ENCODE results near the gene MIER2. TPM values are rescaled to one million over a fixed set of nuclear protein-coding genes. Genes with fewer than 3 reads are reported as not detected.

MIER2 gene
- total RNA-seq, 1 donor from 2014 or later = 47.3 TPM

DNA sequence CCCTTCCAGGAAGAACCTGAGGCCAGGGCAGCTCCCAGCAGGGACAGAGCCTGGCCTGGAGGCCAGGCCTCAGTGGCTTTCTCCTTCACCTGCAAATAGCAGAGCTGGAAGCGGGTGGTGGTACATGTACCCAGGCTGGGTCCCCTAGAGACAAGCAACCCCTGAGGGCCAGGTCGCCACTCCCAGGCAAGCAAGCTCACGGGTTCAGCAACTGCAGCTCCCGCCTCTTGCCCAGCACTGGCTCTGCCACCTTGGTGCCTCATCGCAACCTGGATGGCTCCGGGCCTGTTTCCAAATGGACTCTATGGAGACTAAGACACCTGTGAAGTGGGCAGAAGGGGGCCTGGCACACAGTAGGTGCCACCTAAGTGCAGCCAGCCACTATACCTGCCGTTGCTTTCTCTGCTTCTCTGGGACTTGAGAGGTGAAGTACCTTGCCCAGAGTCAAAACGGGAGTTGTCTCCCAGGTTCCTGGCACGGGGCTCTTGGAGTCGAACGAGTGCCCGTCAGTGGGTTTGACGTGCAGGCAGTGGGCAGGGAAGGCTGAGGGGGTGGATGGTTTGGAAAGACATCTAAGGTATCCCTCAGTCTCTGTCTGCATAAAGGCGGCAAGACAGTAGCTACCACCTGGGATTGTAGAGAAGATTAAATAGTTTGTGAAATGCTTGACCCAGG, 51.0 kb downstream of the MIER2 start:
- Mint-ChIP-seq H3K27me3 (ENCODE audit: unreplicated experiment) (peaks cover 16% of the 10 kb centered on the region), H3K4me1 (ENCODE audit: low read depth, unreplicated experiment) (no peaks in the 10 kb centered on the region), H3K4me3 (ENCODE audit: unreplicated experiment) (no peak overlapping the region), H3K36me3 (ENCODE audit: unreplicated experiment) (no peaks in the 10 kb centered on the region), H3K9me3 (ENCODE audit: unreplicated experiment) (peaks cover 5% of the 10 kb centered on the region), H3K27ac (ENCODE audit: unreplicated experiment) (no peak overlapping the region)
- TF ChIP-seq, protein P1, sequence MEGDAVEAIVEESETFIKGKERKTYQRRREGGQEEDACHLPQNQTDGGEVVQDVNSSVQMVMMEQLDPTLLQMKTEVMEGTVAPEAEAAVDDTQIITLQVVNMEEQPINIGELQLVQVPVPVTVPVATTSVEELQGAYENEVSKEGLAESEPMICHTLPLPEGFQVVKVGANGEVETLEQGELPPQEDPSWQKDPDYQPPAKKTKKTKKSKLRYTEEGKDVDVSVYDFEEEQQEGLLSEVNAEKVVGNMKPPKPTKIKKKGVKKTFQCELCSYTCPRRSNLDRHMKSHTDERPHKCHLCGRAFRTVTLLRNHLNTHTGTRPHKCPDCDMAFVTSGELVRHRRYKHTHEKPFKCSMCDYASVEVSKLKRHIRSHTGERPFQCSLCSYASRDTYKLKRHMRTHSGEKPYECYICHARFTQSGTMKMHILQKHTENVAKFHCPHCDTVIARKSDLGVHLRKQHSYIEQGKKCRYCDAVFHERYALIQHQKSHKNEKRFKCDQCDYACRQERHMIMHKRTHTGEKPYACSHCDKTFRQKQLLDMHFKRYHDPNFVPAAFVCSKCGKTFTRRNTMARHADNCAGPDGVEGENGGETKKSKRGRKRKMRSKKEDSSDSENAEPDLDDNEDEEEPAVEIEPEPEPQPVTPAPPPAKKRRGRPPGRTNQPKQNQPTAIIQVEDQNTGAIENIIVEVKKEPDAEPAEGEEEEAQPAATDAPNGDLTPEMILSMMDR (IDR thresholded peaks at IDR 0.05; ENCODE audit: partially characterized antibody, unreplicated experiment) = no peak
- DNase-seq = no peak

DNA sequence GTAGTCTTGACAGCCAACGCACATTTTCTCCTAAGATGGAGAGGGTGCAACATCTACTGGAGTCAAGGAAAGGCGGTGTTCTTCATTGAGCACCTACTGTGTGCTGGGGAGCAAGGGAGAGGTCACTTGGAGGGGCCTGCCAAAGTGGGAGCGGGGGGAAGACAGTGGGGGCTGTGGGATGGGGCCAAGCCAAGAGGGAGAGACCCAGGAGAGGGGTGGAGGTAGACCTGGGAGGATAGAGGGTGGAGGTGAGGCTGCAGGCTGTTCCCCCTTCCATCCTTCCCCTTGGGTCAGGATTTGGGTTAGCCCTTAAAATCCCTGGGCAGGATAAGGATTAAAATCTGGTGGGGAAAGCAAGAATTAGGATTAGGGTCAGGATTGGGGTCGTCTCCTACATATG, 51.6 kb downstream of the MIER2 start:
- Mint-ChIP-seq H3K4me1 (ENCODE audit: low read depth, unreplicated experiment) (no peaks in the 10 kb centered on the region), H3K27me3 (ENCODE audit: unreplicated experiment) (peaks cover 20% of the 10 kb centered on the region), H3K27ac (ENCODE audit: unreplicated experiment) (no peak overlapping the region), H3K36me3 (ENCODE audit: unreplicated experiment) (no peaks in the 10 kb centered on the region), H3K9me3 (ENCODE audit: unreplicated experiment) (peaks cover 5% of the 10 kb centered on the region), H3K4me3 (ENCODE audit: unreplicated experiment) (peak overlapping the region; percentile 42)
- TF ChIP-seq, protein P1 (IDR thresholded peaks at IDR 0.05; ENCODE audit: partially characterized antibody, unreplicated experiment) = no peak
- no peak for DNase-seq

DNA sequence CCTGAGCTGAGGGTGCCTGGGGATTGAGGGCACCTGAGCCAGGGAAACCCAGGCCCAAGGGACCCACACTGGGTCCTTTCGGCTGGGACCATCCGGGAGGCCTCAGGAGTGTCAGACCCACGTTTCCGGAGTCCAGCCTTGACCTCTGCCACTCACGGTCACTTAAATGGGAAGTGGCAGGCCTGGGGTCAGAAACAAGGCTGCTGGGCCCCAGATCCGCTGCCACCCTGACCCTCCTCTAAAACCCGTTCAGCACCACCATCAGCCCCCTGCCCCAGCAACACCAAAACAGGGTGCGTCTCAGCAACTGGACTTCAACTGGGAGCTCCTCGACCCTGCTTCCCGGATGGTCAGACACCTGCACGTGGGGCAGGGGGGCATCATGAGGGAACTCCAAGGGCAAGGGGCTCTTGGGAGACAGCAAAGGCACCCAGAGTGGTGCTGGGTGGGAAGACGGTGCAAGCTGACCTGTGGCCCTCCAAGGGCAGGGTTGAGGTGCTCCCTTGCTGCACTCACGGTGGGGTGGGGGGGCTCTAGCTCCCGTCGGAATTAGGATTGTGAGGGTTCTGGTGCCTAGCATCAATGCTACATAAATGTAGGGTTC, 52.2 kb downstream of the MIER2 start:
- TF ChIP-seq, protein P1 (IDR thresholded peaks at IDR 0.05; ENCODE audit: partially characterized antibody, unreplicated experiment) = no peak
- no peaks in the 10 kb centered on the region for H3K4me1 Mint-ChIP-seq (ENCODE audit: low read depth, unreplicated experiment)
- no peak overlapping the region for H3K4me3 Mint-ChIP-seq (ENCODE audit: unreplicated experiment)
- no peaks in the 10 kb centered on the region for H3K36me3 Mint-ChIP-seq (ENCODE audit: unreplicated experiment)
- H3K27ac Mint-ChIP-seq (ENCODE audit: unreplicated experiment) = no peak overlapping the region
- DNase-seq = no peak
- H3K27me3 Mint-ChIP-seq (ENCODE audit: unreplicated experiment) = peaks cover 20% of the 10 kb centered on the region
- peaks cover 5% of the 10 kb centered on the region for H3K9me3 Mint-ChIP-seq (ENCODE audit: unreplicated experiment)

DNA sequence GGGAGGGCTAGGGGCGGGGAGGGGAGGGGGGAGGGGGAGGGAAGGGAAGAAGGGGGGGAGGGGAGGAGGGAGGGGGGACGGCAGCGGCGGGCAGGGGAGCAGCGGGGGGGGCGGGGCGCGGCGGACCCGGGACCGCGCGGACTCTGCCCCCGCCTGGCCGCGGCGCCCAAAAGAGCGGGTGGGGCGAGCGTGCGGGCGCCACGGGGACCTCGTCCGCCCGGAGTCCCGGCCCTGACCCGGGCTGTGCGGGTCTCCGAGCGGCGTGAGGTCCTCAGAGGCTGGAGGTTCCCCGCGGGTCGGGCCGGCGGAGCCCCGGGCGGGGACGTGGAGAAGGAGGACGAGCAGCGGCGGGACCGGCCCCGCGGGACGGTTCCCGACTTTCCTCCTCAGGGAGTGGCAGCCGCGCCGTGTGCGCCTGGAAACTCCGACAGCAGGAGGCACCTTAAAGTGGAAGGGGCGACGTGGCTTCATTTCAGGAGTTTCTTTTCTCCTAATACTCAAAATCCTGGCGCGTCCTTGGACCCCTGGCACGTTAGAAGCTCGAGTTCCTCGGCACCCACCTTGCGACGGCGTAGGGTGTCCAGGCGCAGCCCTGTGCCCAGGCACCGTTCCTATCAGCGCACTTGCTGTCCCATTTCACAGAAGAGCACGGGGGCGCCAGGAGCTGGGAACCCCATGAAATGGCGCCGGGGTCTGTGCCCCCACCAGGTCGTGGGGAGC, 52.9 kb downstream of the MIER2 start:
- H3K27ac Mint-ChIP-seq (ENCODE audit: unreplicated experiment) = no peak overlapping the region
- H3K27me3 Mint-ChIP-seq (ENCODE audit: unreplicated experiment) = peaks cover 20% of the 10 kb centered on the region
- peaks cover 4% of the 10 kb centered on the region for H3K9me3 Mint-ChIP-seq (ENCODE audit: unreplicated experiment)
- TF ChIP-seq, protein P1 (IDR thresholded peaks at IDR 0.05; ENCODE audit: partially characterized antibody, unreplicated experiment) = no peak
- no peaks in the 10 kb centered on the region for H3K4me1 Mint-ChIP-seq (ENCODE audit: low read depth, unreplicated experiment)
- no peak for DNase-seq
- H3K4me3 Mint-ChIP-seq (ENCODE audit: unreplicated experiment) = no peak overlapping the region
- H3K36me3 Mint-ChIP-seq (ENCODE audit: unreplicated experiment) = no peaks in the 10 kb centered on the region

All from glutamatergic neuron (in vitro differentiated cells).